OCI-LY7 (cell line): ENCODE measurements around the gene P4HA3. TPM values are rescaled to one million over a fixed set of nuclear protein-coding genes. Genes with fewer than 3 reads are reported as not detected.
"Not testable (repeated sequence)": the region's sequence is repeated elsewhere in the genome, so short reads cannot be mapped to it uniquely, and the experiment has no call there.

ENCODE experiments used
- BruUV-seq: library from RNA; stranded (reverse); fragments of 400-500 nt; replicated peaks from 2 replicates; lab custom pipeline; 2021; lab: Mats Ljungman, UMichigan
- CTCF ChIA-PET: fragments of 300-600 bp; sonication (Branson Sonifier 250); formaldehyde crosslinking; loops from one replicate; lab custom pipeline; 2022; ENCODE audit warnings: antibody characterized with exemption; ENCODE audit not compliant: unreplicated experiment; lab: Charles Lee
- POLR2A ChIA-PET: fragments of 300-600 bp; sonication (Branson Sonifier 250); formaldehyde crosslinking; loops from one replicate; lab custom pipeline; 2022; ENCODE audit warnings: antibody characterized with exemption; lab: Charles Lee
- DNase-seq: peaks from one replicate; pipeline ENCODE4 v3.0.0-alpha.2; 2015; ENCODE audit warnings: low spot score
- H2AFZ ChIP-seq: fragments of 200-600 bp; sonication (generic), shearing (Covaris generic); 2 replicates; pipeline ENCODE4 v1.6.1; 2014; ENCODE audit warnings: mild to moderate bottlenecking, antibody characterized with exemption, low read length, moderate library complexity
- H3K27ac ChIP-seq: fragments of 200-600 bp; sonication (generic); 2 replicates; pipeline ENCODE4 v1.5.1; 2014; ENCODE audit warnings: mixed run types, low read depth, mild to moderate bottlenecking, moderate library complexity, low read length, inconsistent platforms; ENCODE audit not compliant: poor library complexity, severe bottlenecking
- H3K36me3 ChIP-seq: fragments of 200-600 bp; sonication (generic); 2 replicates; pipeline ENCODE4 v1.6.1; 2014; ENCODE audit warnings: mild to moderate bottlenecking, antibody characterized with exemption, low read length, moderate library complexity, mixed read lengths; ENCODE audit not compliant: insufficient read depth
- H3K4me1 ChIP-seq: fragments of 200-600 bp; sonication (generic); 2 replicates; pipeline ENCODE4 v1.5.1; 2014; ENCODE audit warnings: mild to moderate bottlenecking, low read length; ENCODE audit not compliant: insufficient read depth, poor library complexity, severe bottlenecking
- H3K4me2 ChIP-seq: fragments of 200-600 bp; sonication (generic); 2 replicates; pipeline ENCODE4 v1.6.1; 2014; ENCODE audit warnings: mild to moderate bottlenecking, low read length
- H3K4me3 ChIP-seq: fragments of 200-600 bp; sonication (generic); 2 replicates; pipeline ENCODE4 v1.5.1; 2014; ENCODE audit warnings: mild to moderate bottlenecking, low read depth, low read length; ENCODE audit not compliant: poor library complexity, severe bottlenecking
- H3K79me2 ChIP-seq: fragments of 200-600 bp; sonication (generic); 2 replicates; pipeline ENCODE4 v1.6.1; 2016; ENCODE audit warnings: low read depth, mild to moderate bottlenecking, low read length, moderate library complexity, mixed read lengths; ENCODE audit not compliant: insufficient read depth
- H3K9me2 ChIP-seq: fragments of 200-600 bp; sonication (generic); 2 replicates; pipeline ENCODE4 v1.6.1; 2016; ENCODE audit warnings: mild to moderate bottlenecking, low read length, mixed read lengths; ENCODE audit not compliant: insufficient read depth
- H3K9me3 ChIP-seq: fragments of 200-600 bp; sonication (generic); 2 replicates; pipeline ENCODE4 v1.6.1; 2014; ENCODE audit warnings: mild to moderate bottlenecking, mixed run types, low read length, mixed read lengths
- H4K20me1 ChIP-seq: fragments of 200-600 bp; sonication (generic); 2 replicates; pipeline ENCODE4 v1.6.1; 2014; ENCODE audit warnings: mild to moderate bottlenecking, antibody characterized with exemption, low read length, moderate library complexity, mixed read lengths; ENCODE audit not compliant: insufficient read depth
- CTCF ChIP-seq: fragments of 200-600 bp; sonication (generic); conservative IDR thresholded peaks from 2 replicates; pipeline ENCODE4 v1.5.1; 2014; ENCODE audit warnings: mild to moderate bottlenecking, antibody characterized with exemption, low read length, moderate library complexity, mixed read lengths
- EZH2phosphoT487 ChIP-seq: fragments of 200-600 bp; sonication (generic); IDR thresholded peaks from 2 replicates; pipeline ENCODE4 v1.6.1; 2018; ENCODE audit warnings: low read depth, borderline replicate concordance, mild to moderate bottlenecking, mixed run types, antibody characterized with exemption, low read length, moderate library complexity, mixed read lengths
- intact Hi-C: fragments of 100-400 bp; cut with micrococcal nuclease; formaldehyde crosslinking; loops from one replicate; pipeline ENCODE4 v1.10.0; 2022; ENCODE audit not compliant: unreplicated experiment
- total RNA-seq, 2 experiments: library from RNA; depleted of rRNA in 1 of 2; stranded (reverse); fragments of >200 nt in 1 of 2; shearing (Covaris generic) in 1 of 2; gene quantifications; 2 replicates each; pipeline ENCODE4 v1.2.3, GENCODE V29; 2014 to 2022

Gene P4HA3
- total RNA-seq, 2 experiments from 2014 or later, result not detected

DNA sequence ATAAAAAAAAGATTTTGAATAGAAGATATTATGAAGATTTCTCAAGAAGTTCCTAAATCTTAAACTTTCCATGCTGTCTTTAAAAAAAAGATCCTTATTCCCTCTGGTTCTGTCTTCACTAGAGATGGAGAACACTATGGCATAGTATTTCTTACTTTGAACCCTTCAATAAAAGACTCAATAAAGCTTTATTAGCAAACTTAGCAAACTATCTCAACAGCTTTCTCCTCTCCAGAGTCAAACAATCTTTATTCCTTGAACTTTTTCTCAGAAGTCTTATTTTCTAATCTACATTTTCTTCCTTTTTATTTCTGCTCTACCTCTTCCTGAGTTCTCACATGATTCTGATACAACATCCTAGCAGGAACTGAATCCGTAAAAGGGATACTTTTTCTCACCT is 21.8 kb upstream of the P4HA3 start:
- Histone ChIP-seq H3K9me2 (no peaks in the 10 kb centered on the region), H3K4me3 (no peak overlapping the region), H3K27ac (no peak overlapping the region), H3K79me2 (no peaks in the 10 kb centered on the region), H4K20me1 (no peaks in the 10 kb centered on the region), H3K9me3 (no peaks in the 10 kb centered on the region), H3K4me2 (no peak overlapping the region), H2AFZ (no peak overlapping the region), H3K4me1 (no peaks in the 10 kb centered on the region), H3K36me3 (no peaks in the 10 kb centered on the region)
- DNase-seq, result no peak
- CTCF ChIA-PET, result no interaction called here
- no TSS peak for BruUV-seq
- POLR2A ChIA-PET, result no interaction called here
- TF ChIP-seq CTCF (no peak), EZH2phosphoT487 (no peak)
- intact Hi-C loops, result no loop called here

DNA sequence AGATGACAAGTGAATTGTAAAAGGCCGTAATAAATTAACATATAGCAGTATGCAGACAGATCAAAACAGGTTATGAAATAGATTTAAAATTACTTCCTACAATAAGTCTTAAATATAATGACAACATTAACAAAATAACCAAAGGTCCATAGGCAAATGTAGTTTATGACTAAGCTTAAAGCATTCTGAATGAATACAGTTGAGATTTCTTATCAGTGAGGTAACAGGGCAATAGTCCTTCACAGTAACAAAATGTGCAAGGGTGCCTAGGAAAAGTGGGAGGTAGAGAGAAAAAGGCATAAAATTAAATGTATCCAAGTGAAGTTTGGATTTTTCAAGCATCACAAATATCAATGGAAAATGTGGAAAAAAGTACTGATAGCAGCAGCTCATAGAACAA is 20.9 kb upstream of the P4HA3 start:
- no peak for TF ChIP-seq CTCF
- H3K27ac ChIP-seq, result no peak overlapping the region
- H3K36me3 ChIP-seq, result no peaks in the 10 kb centered on the region
- H3K4me3 ChIP-seq, result no peak overlapping the region
- intact Hi-C loops, result no loop called here
- H4K20me1 ChIP-seq, result no peaks in the 10 kb centered on the region
- H3K9me3 ChIP-seq, result no peaks in the 10 kb centered on the region
- H3K4me2 ChIP-seq, result no peak overlapping the region
- DNase-seq, result no peak
- ChIA-PET CTCF (no interaction called here), POLR2A (no interaction called here)
- H3K79me2 ChIP-seq, result no peaks in the 10 kb centered on the region
- H2AFZ ChIP-seq, result no peak overlapping the region
- H3K9me2 ChIP-seq, result no peaks in the 10 kb centered on the region
- no peaks in the 10 kb centered on the region for H3K4me1 ChIP-seq
- BruUV-seq, result no TSS peak

DNA sequence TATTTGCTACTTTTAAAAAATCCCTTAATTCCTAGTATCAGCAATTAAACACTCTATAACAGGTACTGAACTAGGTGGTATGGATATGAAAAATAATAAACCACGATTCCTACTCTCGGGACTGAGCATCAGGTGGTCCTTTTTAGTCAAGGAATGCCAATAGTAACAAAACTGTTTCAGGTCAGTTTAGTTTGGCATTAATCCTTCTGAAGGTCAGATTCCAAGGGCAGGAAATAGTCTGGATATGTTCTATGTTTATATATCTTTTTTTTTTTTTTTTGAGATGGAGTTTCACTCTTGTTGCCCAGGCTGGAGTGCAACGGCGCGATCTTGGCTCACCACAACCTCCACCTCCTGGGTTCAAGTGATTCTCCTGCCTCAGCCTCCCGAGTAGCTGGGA is 19.6 kb upstream of the P4HA3 start:
- H3K36me3 ChIP-seq, H2AFZ ChIP-seq, H3K9me3 ChIP-seq, H3K4me1 ChIP-seq, DNase-seq, H3K4me3 ChIP-seq, POLR2A ChIA-PET, H4K20me1 ChIP-seq, H3K9me2 ChIP-seq, H3K4me2 ChIP-seq, H3K79me2 ChIP-seq, H3K27ac ChIP-seq, BruUV-seq, CTCF ChIA-PET, intact Hi-C loops: not testable (repeated sequence)
